Endothelial cell of umbilical vein (primary cell): ENCODE results near the gene ZNRF3.

Experiments used
- EZH2 ChIP-seq: IDR thresholded peaks from 2 replicates; pipeline ENCODE4 v1.6.1; 2012; ENCODE audit warnings: borderline replicate concordance, low read depth, mild to moderate bottlenecking, moderate library complexity, low read length, inconsistent platforms; ENCODE audit not compliant: severe bottlenecking
- GATA2 ChIP-seq: IDR thresholded peaks from 2 replicates; pipeline ENCODE4 v1.7.0; 2011; ENCODE audit warnings: low read depth, mild to moderate bottlenecking, moderate library complexity, mixed read lengths, low read length; ENCODE audit not compliant: insufficient read length, insufficient read depth
- POLR2AphosphoS5 ChIP-seq: IDR thresholded peaks from 2 replicates; pipeline ENCODE4 v1.6.1; 2012; ENCODE audit warnings: low read depth, mild to moderate bottlenecking, control low read depth, low read length, moderate library complexity; ENCODE audit not compliant: insufficient read depth
- TF ChIP-seq, protein P1 (sequence below), 2 donors: IDR thresholded peaks; 1 replicate in 1 of 2; 2 replicates in 1 of 2; pipeline ENCODE4 v1.5.1; 2011; ENCODE audit warnings: low read length in 2 of 2, mild to moderate bottlenecking in 2 of 2, moderate library complexity in 2 of 2, control low read depth in 1 of 2, inconsistent platforms in 1 of 2, low read depth in 1 of 2; ENCODE audit not compliant: insufficient read depth in 1 of 2; ENCODE audit errors: extremely low read depth in 1 of 2
- TF ChIP-seq, protein P2 (sequence below): IDR thresholded peaks from 2 replicates; pipeline ENCODE4 v1.6.1; 2011; ENCODE audit not compliant: insufficient read depth, insufficient read length

DNA sequence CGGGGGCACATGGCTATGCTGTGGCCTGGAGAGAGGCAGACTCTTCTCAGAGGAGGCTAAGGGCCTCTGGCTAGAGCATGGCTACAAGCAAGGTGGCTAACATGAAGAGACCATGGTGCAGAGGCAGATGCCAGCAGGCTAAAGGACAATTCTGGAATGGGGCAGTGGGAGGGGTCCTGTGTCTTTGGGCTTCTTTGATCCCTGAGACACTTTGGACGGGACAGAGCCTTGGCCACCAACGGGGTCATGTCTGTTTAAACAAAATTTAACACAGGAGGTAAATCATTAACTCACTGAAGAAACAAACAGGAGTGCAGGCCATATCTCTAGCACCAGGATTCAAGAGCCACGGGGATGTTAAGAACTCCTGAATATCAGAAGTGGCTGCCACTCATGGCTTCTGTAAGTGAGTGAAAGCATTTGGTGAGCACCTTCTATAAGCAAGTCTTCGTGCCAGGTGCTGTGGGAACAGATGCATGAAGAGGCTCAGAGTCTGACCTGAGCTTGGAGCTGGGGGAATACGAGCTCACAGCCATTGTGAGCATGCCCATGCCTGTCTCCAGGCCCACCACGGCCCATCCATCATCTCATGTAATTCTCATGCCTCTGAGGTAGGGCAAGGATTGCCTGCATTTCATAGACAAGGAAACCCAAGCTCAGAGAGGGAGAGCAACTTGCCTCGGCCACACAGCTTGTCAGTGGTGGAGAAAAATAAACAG is 18.3 kb upstream of the ZNRF3 start:
- TF ChIP-seq, protein P1, sequence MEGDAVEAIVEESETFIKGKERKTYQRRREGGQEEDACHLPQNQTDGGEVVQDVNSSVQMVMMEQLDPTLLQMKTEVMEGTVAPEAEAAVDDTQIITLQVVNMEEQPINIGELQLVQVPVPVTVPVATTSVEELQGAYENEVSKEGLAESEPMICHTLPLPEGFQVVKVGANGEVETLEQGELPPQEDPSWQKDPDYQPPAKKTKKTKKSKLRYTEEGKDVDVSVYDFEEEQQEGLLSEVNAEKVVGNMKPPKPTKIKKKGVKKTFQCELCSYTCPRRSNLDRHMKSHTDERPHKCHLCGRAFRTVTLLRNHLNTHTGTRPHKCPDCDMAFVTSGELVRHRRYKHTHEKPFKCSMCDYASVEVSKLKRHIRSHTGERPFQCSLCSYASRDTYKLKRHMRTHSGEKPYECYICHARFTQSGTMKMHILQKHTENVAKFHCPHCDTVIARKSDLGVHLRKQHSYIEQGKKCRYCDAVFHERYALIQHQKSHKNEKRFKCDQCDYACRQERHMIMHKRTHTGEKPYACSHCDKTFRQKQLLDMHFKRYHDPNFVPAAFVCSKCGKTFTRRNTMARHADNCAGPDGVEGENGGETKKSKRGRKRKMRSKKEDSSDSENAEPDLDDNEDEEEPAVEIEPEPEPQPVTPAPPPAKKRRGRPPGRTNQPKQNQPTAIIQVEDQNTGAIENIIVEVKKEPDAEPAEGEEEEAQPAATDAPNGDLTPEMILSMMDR (IDR thresholded peaks at IDR 0.05; ENCODE audit: extremely low read depth in 1 of 2, insufficient read depth in 1 of 2, low read depth in 1 of 2, low read length in 2 of 2) = no peak
- TF ChIP-seq POLR2AphosphoS5 (no peak), GATA2 (no peak), EZH2 (no peak)
- TF ChIP-seq, protein P2, sequence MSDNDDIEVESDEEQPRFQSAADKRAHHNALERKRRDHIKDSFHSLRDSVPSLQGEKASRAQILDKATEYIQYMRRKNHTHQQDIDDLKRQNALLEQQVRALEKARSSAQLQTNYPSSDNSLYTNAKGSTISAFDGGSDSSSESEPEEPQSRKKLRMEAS = no peak
